Activated naive CD4-positive, alpha-beta T cell treated with Interleukin-2 at 50 U/mL for 16 hours (primary cell): Measurements from ENCODE around the gene BCL2A1.
"Not testable (repeated sequence)": the region's sequence is repeated elsewhere in the genome, so short reads cannot be mapped to it uniquely, and the experiment has no call there.

Source experiments
- DNase-seq: peaks from one replicate; pipeline ENCODE4 v3.0.0-alpha.2; 2020

BCL2A1 gene

GRCh38 chr15:79970624-79971434 is at the start of gene BCL2A1:
TSS of gene BCL2A1 (minus strand) at chr15:79971196. CDS start at chr15:79971119, 77 bp downstream.
- DNase-seq, result peak; percentile 69

GRCh38 chr15:80020731-80021130 is 49.7 kb upstream of the BCL2A1 start:
- DNase-seq, result no peak

GRCh38 chr15:80020149-80020548 is 49.2 kb upstream of the BCL2A1 start:
- DNase-seq, result not testable (repeated sequence)

GRCh38 chr15:80019168-80019745 is 48.3 kb upstream of the BCL2A1 start:
- DNase-seq, result no peak

GRCh38 chr15:80017139-80017538 is 46.1 kb upstream of the BCL2A1 start:
- DNase-seq, result not testable (repeated sequence)

- DNase-seq, result not testable (repeated sequence)
These were observed 45.5 kb upstream of the BCL2A1 start for GRCh38 chr15:80016506-80016905.

- no peak for DNase-seq
These were observed 44.2 kb upstream of the BCL2A1 start for GRCh38 chr15:80015156-80015555.

GRCh38 chr15:80014186-80014585 is 43.2 kb upstream of the BCL2A1 start:
- DNase-seq, result not testable (repeated sequence)

- DNase-seq, result no peak
These were observed 41.2 kb upstream of the BCL2A1 start for GRCh38 chr15:80012060-80012726.

GRCh38 chr15:80011596-80011995 is 40.6 kb upstream of the BCL2A1 start:
- no peak for DNase-seq

GRCh38 chr15:80011041-80011523 is 40.1 kb upstream of the BCL2A1 start:
- DNase-seq, result not testable (repeated sequence)

- no peak for DNase-seq
These were observed 39.2 kb upstream of the BCL2A1 start for GRCh38 chr15:80010131-80010673.

GRCh38 chr15:80007532-80007931 is 36.5 kb upstream of the BCL2A1 start:
- DNase-seq, result no peak

GRCh38 chr15:80006946-80007345 is 36.0 kb upstream of the BCL2A1 start:
- no peak for DNase-seq

- no peak for DNase-seq
These were observed 33.0 kb upstream of the BCL2A1 start for GRCh38 chr15:80003934-80004472.

GRCh38 chr15:80003171-80003570 is 32.2 kb upstream of the BCL2A1 start:
- DNase-seq, result no peak

GRCh38 chr15:80002267-80002666 is 31.3 kb upstream of the BCL2A1 start:
- DNase-seq, result no peak

GRCh38 chr15:79994615-79995014 is 23.6 kb upstream of the BCL2A1 start:
- DNase-seq, result no peak

- DNase-seq, result no peak
These were observed 20.8 kb upstream of the BCL2A1 start for GRCh38 chr15:79991826-79992225.

GRCh38 chr15:79990997-79991334 is 20.0 kb upstream of the BCL2A1 start:
- no peak for DNase-seq

- no peak for DNase-seq
These were observed 19.4 kb upstream of the BCL2A1 start for GRCh38 chr15:79990280-79990996.

- no peak for DNase-seq
These were observed 18.7 kb upstream of the BCL2A1 start for GRCh38 chr15:79989682-79990081.

GRCh38 chr15:79989183-79989582 is 18.2 kb upstream of the BCL2A1 start:
- no peak for DNase-seq
